Caco-2 (cell line): Measurements from ENCODE around the gene CHST3. TPM values are rescaled to one million over a fixed set of nuclear protein-coding genes. Genes with fewer than 3 reads are reported as not detected.

Experiments used
- BruUV-seq: library from RNA; stranded (reverse); fragments of 400-500 nt; replicated peaks from 2 replicates; lab custom pipeline; 2021; lab: Mats Ljungman, UMichigan
- CTCF ChIA-PET: fragments of 300-600 bp; sonication (Branson Sonifier 250); formaldehyde crosslinking; loops from one replicate; lab custom pipeline; 2022; ENCODE audit warnings: antibody characterized with exemption; lab: Charles Lee
- POLR2A ChIA-PET: fragments of 300-600 bp; sonication (Branson Sonifier 250); formaldehyde crosslinking; loops from one replicate; lab custom pipeline; 2022; ENCODE audit warnings: antibody characterized with exemption; lab: Charles Lee
- DNase-seq, 2 experiments: peaks; one replicate each; pipeline versions ENCODE4 v3.0.0 to v3.0.0-alpha.2; 2020 to 2022
- H3K27me3 ChIP-seq: replicated peaks from 2 replicates; pipeline ENCODE4 v1.6.0; 2011; ENCODE audit warnings: low read length; ENCODE audit not compliant: control insufficient read depth, insufficient read depth
- H3K36me3 ChIP-seq: 2 replicates; pipeline ENCODE4 v1.5.1; 2011; ENCODE audit warnings: low read length; ENCODE audit not compliant: control insufficient read depth, insufficient read depth
- H3K4me1 ChIP-seq: fragments of 250-450 bp; sonication (Bioruptor Pico); 2 replicates; pipeline ENCODE4 v1.5.1; 2020; ENCODE audit warnings: mild to moderate bottlenecking
- H3K4me3 ChIP-seq: 2 replicates; pipeline ENCODE4 v1.5.1; 2011; ENCODE audit warnings: low read depth, mild to moderate bottlenecking, control low read depth, low read length
- H3K9me3 ChIP-seq: fragments of 250-450 bp; sonication (Bioruptor Pico); 2 replicates; pipeline ENCODE4 v1.5.1; 2020; ENCODE audit warnings: mild to moderate bottlenecking, moderate library complexity
- H3K27ac Mint-ChIP-seq: one replicate; pipeline ENCODE4 v1.8.0; 2022; ENCODE audit warnings: mixed read lengths; ENCODE audit not compliant: unreplicated experiment
- H3K27me3 Mint-ChIP-seq: one replicate; pipeline ENCODE4 v1.8.0; 2022; ENCODE audit warnings: mixed read lengths; ENCODE audit not compliant: insufficient read depth, unreplicated experiment
- H3K36me3 Mint-ChIP-seq: one replicate; pipeline ENCODE4 v1.8.0; 2022; ENCODE audit warnings: mild to moderate bottlenecking, mixed read lengths; ENCODE audit not compliant: insufficient read depth, unreplicated experiment
- H3K4me1 Mint-ChIP-seq: one replicate; pipeline ENCODE4 v1.8.0; 2022; ENCODE audit warnings: low read depth, mixed read lengths; ENCODE audit not compliant: unreplicated experiment
- H3K4me3 Mint-ChIP-seq: one replicate; pipeline ENCODE4 v1.8.0; 2022; ENCODE audit warnings: mild to moderate bottlenecking, moderate library complexity, mixed read lengths; ENCODE audit not compliant: unreplicated experiment
- H3K9me3 Mint-ChIP-seq: one replicate; pipeline ENCODE4 v1.8.0; 2022; ENCODE audit warnings: mixed read lengths; ENCODE audit not compliant: unreplicated experiment
- CTCF ChIP-seq, 2 experiments: fragments of 200-600 bp in 1 of 2; IDR thresholded peaks; 1 replicate in 1 of 2; 2 replicates in 1 of 2; pipeline versions ENCODE4 v1.5.1 to v1.8.0; 2011 to 2022; ENCODE audit warnings: antibody characterized with exemption in 1 of 2, control low read depth in 1 of 2, inconsistent platforms in 1 of 2, low read depth in 1 of 2, low read length in 1 of 2, mild to moderate bottlenecking in 1 of 2, moderate library complexity in 1 of 2; ENCODE audit not compliant: insufficient read depth in 1 of 2, severe bottlenecking in 1 of 2, unreplicated experiment in 1 of 2
- intact Hi-C: fragments of 100-400 bp; cut with micrococcal nuclease; formaldehyde crosslinking; loops from one replicate; pipeline ENCODE4 v1.10.0; 2022; ENCODE audit not compliant: unreplicated experiment
- total RNA-seq: library from RNA; stranded (reverse); gene quantifications from 2 replicates; pipeline ENCODE4 v1.2.3, GENCODE V29; 2022

CHST3 gene
- total RNA-seq, 1 experiment from 2014 or later = 46.0 TPM

GRCh38 chr10:72012796-72013195 is 48.6 kb downstream of the CHST3 start:
- no peak overlapping the region for H3K4me3 Mint-ChIP-seq
- Histone ChIP-seq H3K4me1 (peaks cover 27% of the 10 kb centered on the region), H3K9me3 (no peaks in the 10 kb centered on the region), H3K27me3 (no peaks in the 10 kb centered on the region), H3K36me3 (peaks cover 4% of the 10 kb centered on the region; the same call in 1 of the 2 replicates), H3K4me3 (no peak overlapping the region)
- ChIA-PET POLR2A (no interaction called here), CTCF (interaction anchor here (3.9 kb wide), 1 partner anchor 36 kb away, joined by 21 read pairs; no protein-coding TSS in a partner anchor)
- H3K4me1 Mint-ChIP-seq = peaks cover 18% of the 10 kb centered on the region
- H3K27me3 Mint-ChIP-seq = no peaks in the 10 kb centered on the region
- TSS peak; percentile 9 for BruUV-seq
- TF ChIP-seq CTCF (IDR thresholded peaks at IDR 0.05; ENCODE audit: insufficient read depth in 1 of 2, low read depth in 1 of 2, low read length in 1 of 2, severe bottlenecking in 1 of 2, unreplicated experiment in 1 of 2) = no peak
- intact Hi-C loops = no loop called here
- H3K36me3 Mint-ChIP-seq = peaks cover 40% of the 10 kb centered on the region
- H3K9me3 Mint-ChIP-seq = no peaks in the 10 kb centered on the region
- peak overlapping the region; percentile 27 for H3K27ac Mint-ChIP-seq
- no peak for DNase-seq

GRCh38 chr10:72013202-72013945 is 49.2 kb downstream of the CHST3 start:
- ChIA-PET CTCF (interaction anchor here (1.2 to 3.9 kb wide), 3 partner anchors 35 to 117 kb away, joined by 3 to 21 read pairs (median 3); no protein-coding TSS in a partner anchor), POLR2A (no interaction called here)

More at GRCh38 chr10:72013202-72013945, 49.2 kb downstream of the CHST3 start:
- no TSS peak for BruUV-seq
- Mint-ChIP-seq H3K27me3 (no peaks in the 10 kb centered on the region), H3K27ac (peak overlapping the region; percentile 27), H3K4me1 (peaks cover 24% of the 10 kb centered on the region), H3K36me3 (peaks cover 35% of the 10 kb centered on the region), H3K4me3 (no peak overlapping the region), H3K9me3 (no peaks in the 10 kb centered on the region)
- no peak overlapping the region for H3K4me3 ChIP-seq
- no peaks in the 10 kb centered on the region for H3K9me3 ChIP-seq
- no peaks in the 10 kb centered on the region for H3K27me3 ChIP-seq
- intact Hi-C loops = no loop called here
- peaks cover 2% of the 10 kb centered on the region; the same call in 1 of the 2 replicates for H3K36me3 ChIP-seq
- TF ChIP-seq CTCF (IDR thresholded peaks at IDR 0.05; ENCODE audit: insufficient read depth in 1 of 2, low read depth in 1 of 2, low read length in 1 of 2, severe bottlenecking in 1 of 2, unreplicated experiment in 1 of 2) = no peak
- peaks cover 28% of the 10 kb centered on the region for H3K4me1 ChIP-seq
- DNase-seq = no peak
